ENCODE measurements around the gene LRRC28.
"Not testable (repeated sequence)": the region's sequence is repeated elsewhere in the genome, so short reads cannot be mapped to it uniquely, and the experiment has no call there.

LRRC28 gene

GRCh38 chr15:99387421-99388168 is 136.3 kb downstream of the LRRC28 start:
- peaks cover 13% of the 10 kb centered on the region for H3K4me1 ChIP-seq (ENCODE audit: control insufficient read depth, insufficient read depth, low read length)
- H3K4me3 ChIP-seq (ENCODE audit: low read length), result no peak overlapping the region
- H3K9me3 ChIP-seq (ENCODE audit: control insufficient read depth, low read length), result no peaks in the 10 kb centered on the region
- H3K9ac ChIP-seq (ENCODE audit: low read length), result no peak overlapping the region
- no peaks in the 10 kb centered on the region for H3K27me3 ChIP-seq (ENCODE audit: control insufficient read depth, insufficient read depth, low read length)
- no peaks in the 10 kb centered on the region for H3K36me3 ChIP-seq (ENCODE audit: control insufficient read depth, insufficient read depth, low read length)

- Histone ChIP-seq H3K36me3 (ENCODE audit: control insufficient read depth, insufficient read depth, low read length) (no peaks in the 10 kb centered on the region), H3K4me1 (ENCODE audit: control insufficient read depth, insufficient read depth, low read length) (peaks cover 6% of the 10 kb centered on the region), H3K9ac (ENCODE audit: low read length) (no peak overlapping the region), H3K4me3 (ENCODE audit: low read length) (no peak overlapping the region), H3K27me3 (ENCODE audit: control insufficient read depth, insufficient read depth, low read length) (no peaks in the 10 kb centered on the region), H3K9me3 (ENCODE audit: control insufficient read depth, low read length) (no peaks in the 10 kb centered on the region)
Measured at GRCh38 chr15:99390667-99391066, 139.4 kb downstream of the LRRC28 start.

- H3K9me3 ChIP-seq (ENCODE audit: control insufficient read depth, low read length), result no peaks in the 10 kb centered on the region
- no peaks in the 10 kb centered on the region for H3K36me3 ChIP-seq (ENCODE audit: control insufficient read depth, insufficient read depth, low read length)
- no peak overlapping the region for H3K4me3 ChIP-seq (ENCODE audit: low read length)
- H3K9ac ChIP-seq (ENCODE audit: low read length), result no peak overlapping the region
- H3K4me1 ChIP-seq (ENCODE audit: control insufficient read depth, insufficient read depth, low read length), result no peaks in the 10 kb centered on the region
- H3K27me3 ChIP-seq (ENCODE audit: control insufficient read depth, insufficient read depth, low read length), result no peaks in the 10 kb centered on the region
Measured at GRCh38 chr15:99393641-99394040, 142.4 kb downstream of the LRRC28 start.

- Histone ChIP-seq H3K27me3 (ENCODE audit: control insufficient read depth, insufficient read depth, low read length) (no peaks in the 10 kb centered on the region), H3K9me3 (ENCODE audit: control insufficient read depth, low read length) (no peaks in the 10 kb centered on the region), H3K9ac (ENCODE audit: low read length) (no peak overlapping the region), H3K4me3 (ENCODE audit: low read length) (no peak overlapping the region), H3K4me1 (ENCODE audit: control insufficient read depth, insufficient read depth, low read length) (peaks cover 3% of the 10 kb centered on the region), H3K36me3 (ENCODE audit: control insufficient read depth, insufficient read depth, low read length) (no peaks in the 10 kb centered on the region)
Measured at GRCh38 chr15:99396375-99396774, 145.1 kb downstream of the LRRC28 start.

GRCh38 chr15:99399061-99399460 is 147.8 kb downstream of the LRRC28 start:
- no peaks in the 10 kb centered on the region for H3K36me3 ChIP-seq (ENCODE audit: control insufficient read depth, insufficient read depth, low read length)

GRCh38 chr15:99399618-99400017 is 148.3 kb downstream of the LRRC28 start:
- Histone ChIP-seq H3K4me3 (ENCODE audit: low read length) (no peak overlapping the region), H3K9me3 (ENCODE audit: control insufficient read depth, low read length) (no peaks in the 10 kb centered on the region), H3K9ac (ENCODE audit: low read length) (no peak overlapping the region), H3K4me1 (ENCODE audit: control insufficient read depth, insufficient read depth, low read length) (peaks cover 14% of the 10 kb centered on the region), H3K36me3 (ENCODE audit: control insufficient read depth, insufficient read depth, low read length) (no peaks in the 10 kb centered on the region), H3K27me3 (ENCODE audit: control insufficient read depth, insufficient read depth, low read length) (no peaks in the 10 kb centered on the region)

More at GRCh38 chr15:99399061-99399460, 147.8 kb downstream of the LRRC28 start:
- no peaks in the 10 kb centered on the region for H3K27me3 ChIP-seq (ENCODE audit: control insufficient read depth, insufficient read depth, low read length)
- peaks cover 14% of the 10 kb centered on the region for H3K4me1 ChIP-seq (ENCODE audit: control insufficient read depth, insufficient read depth, low read length)
- H3K9me3 ChIP-seq (ENCODE audit: control insufficient read depth, low read length), result no peaks in the 10 kb centered on the region
- H3K9ac ChIP-seq (ENCODE audit: low read length), result no peak overlapping the region
- H3K4me3 ChIP-seq (ENCODE audit: low read length), result no peak overlapping the region

- not testable (repeated sequence) for H3K4me3 ChIP-seq (ENCODE audit: low read length)
Measured at GRCh38 chr15:99401216-99401615, 149.9 kb downstream of the LRRC28 start.

GRCh38 chr15:99402014-99402729 is 150.9 kb downstream of the LRRC28 start:
- Histone ChIP-seq H3K36me3 (ENCODE audit: control insufficient read depth, insufficient read depth, low read length) (no peaks in the 10 kb centered on the region), H3K9me3 (ENCODE audit: control insufficient read depth, low read length) (no peaks in the 10 kb centered on the region), H3K4me1 (ENCODE audit: control insufficient read depth, insufficient read depth, low read length) (peaks cover 14% of the 10 kb centered on the region), H3K4me3 (ENCODE audit: low read length) (no peak overlapping the region), H3K9ac (ENCODE audit: low read length) (no peak overlapping the region), H3K27me3 (ENCODE audit: control insufficient read depth, insufficient read depth, low read length) (no peaks in the 10 kb centered on the region)

More at GRCh38 chr15:99401216-99401615, 149.9 kb downstream of the LRRC28 start:
- peaks cover 14% of the 10 kb centered on the region for H3K4me1 ChIP-seq (ENCODE audit: control insufficient read depth, insufficient read depth, low read length)
- H3K9me3 ChIP-seq (ENCODE audit: control insufficient read depth, low read length); H3K9ac ChIP-seq (ENCODE audit: low read length); H3K27me3 ChIP-seq (ENCODE audit: control insufficient read depth, insufficient read depth, low read length); H3K36me3 ChIP-seq (ENCODE audit: control insufficient read depth, insufficient read depth, low read length): not testable (repeated sequence)

GRCh38 chr15:99403597-99403996 is 152.3 kb downstream of the LRRC28 start:
- Histone ChIP-seq H3K27me3 (ENCODE audit: control insufficient read depth, insufficient read depth, low read length) (no peaks in the 10 kb centered on the region), H3K4me3 (ENCODE audit: low read length) (no peak overlapping the region), H3K9me3 (ENCODE audit: control insufficient read depth, low read length) (no peaks in the 10 kb centered on the region), H3K4me1 (ENCODE audit: control insufficient read depth, insufficient read depth, low read length) (peaks cover 23% of the 10 kb centered on the region), H3K36me3 (ENCODE audit: control insufficient read depth, insufficient read depth, low read length) (no peaks in the 10 kb centered on the region), H3K9ac (ENCODE audit: low read length) (no peak overlapping the region)

GRCh38 chr15:99404454-99404853 is 153.2 kb downstream of the LRRC28 start:
- Histone ChIP-seq H3K4me1 (ENCODE audit: control insufficient read depth, insufficient read depth, low read length) (peaks cover 29% of the 10 kb centered on the region), H3K9ac (ENCODE audit: low read length) (no peak overlapping the region), H3K4me3 (ENCODE audit: low read length) (no peak overlapping the region), H3K9me3 (ENCODE audit: control insufficient read depth, low read length) (no peaks in the 10 kb centered on the region), H3K27me3 (ENCODE audit: control insufficient read depth, insufficient read depth, low read length) (no peaks in the 10 kb centered on the region), H3K36me3 (ENCODE audit: control insufficient read depth, insufficient read depth, low read length) (no peaks in the 10 kb centered on the region)

- no peak overlapping the region for H3K9ac ChIP-seq (ENCODE audit: low read length)
- H3K36me3 ChIP-seq (ENCODE audit: control insufficient read depth, insufficient read depth, low read length), result no peaks in the 10 kb centered on the region
- H3K4me1 ChIP-seq (ENCODE audit: control insufficient read depth, insufficient read depth, low read length), result peaks cover 29% of the 10 kb centered on the region
- no peak overlapping the region for H3K4me3 ChIP-seq (ENCODE audit: low read length)
- H3K27me3 ChIP-seq (ENCODE audit: control insufficient read depth, insufficient read depth, low read length), result no peaks in the 10 kb centered on the region
- H3K9me3 ChIP-seq (ENCODE audit: control insufficient read depth, low read length), result no peaks in the 10 kb centered on the region
Measured at GRCh38 chr15:99406120-99406519, 154.8 kb downstream of the LRRC28 start.

- Histone ChIP-seq H3K4me1 (ENCODE audit: control insufficient read depth, insufficient read depth, low read length) (peaks cover 21% of the 10 kb centered on the region), H3K9me3 (ENCODE audit: control insufficient read depth, low read length) (no peaks in the 10 kb centered on the region), H3K4me3 (ENCODE audit: low read length) (no peak overlapping the region), H3K9ac (ENCODE audit: low read length) (no peak overlapping the region), H3K27me3 (ENCODE audit: control insufficient read depth, insufficient read depth, low read length) (no peaks in the 10 kb centered on the region), H3K36me3 (ENCODE audit: control insufficient read depth, insufficient read depth, low read length) (no peaks in the 10 kb centered on the region)
Measured at GRCh38 chr15:99406716-99407487, 155.6 kb downstream of the LRRC28 start.
